ENCODE measurements around the gene NAALADL2. TPM values are rescaled to one million over a fixed set of nuclear protein-coding genes. Genes with fewer than 3 reads are reported as not detected.
"Not testable (repeated sequence)": the region's sequence is repeated elsewhere in the genome, so short reads cannot be mapped to it uniquely, and the experiment has no call there.

Gene NAALADL2
- total and polyA plus RNA-seq, 2 of the 8 experiments (the other 6 are each of a cell fraction or from before 2014, with no cell fraction given) = 0.12 to 0.22 TPM

DNA sequence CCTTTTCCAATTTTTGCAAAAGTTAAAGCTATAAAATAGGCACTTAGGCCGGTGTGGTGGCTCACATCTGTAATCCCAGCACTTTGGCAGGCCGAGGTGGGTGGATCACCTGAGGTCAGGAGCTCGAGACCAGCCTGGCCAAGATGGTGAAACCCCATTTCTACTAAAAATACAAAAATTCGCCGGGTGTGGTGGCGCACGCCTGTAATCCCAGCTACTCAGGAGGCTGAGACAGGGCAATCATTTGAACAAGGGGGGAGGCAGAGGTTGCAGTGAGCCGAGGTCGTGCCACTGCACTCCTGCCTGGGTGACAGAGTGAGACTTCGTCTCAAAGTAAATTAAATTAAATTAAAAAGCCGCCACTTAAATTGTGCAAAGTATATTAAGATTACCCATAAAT lies 412.3 kb downstream of the NAALADL2 start:
- H2BK120ac ChIP-seq (replicated peaks; ENCODE audit: low read depth, low read length); H3K27ac ChIP-seq (ENCODE audit: low read depth, low read length); H3K4me2 ChIP-seq (ENCODE audit: insufficient read depth in 1 of 2, low read depth in 2 of 2, low read length in 2 of 2); H3K18ac ChIP-seq (ENCODE audit: extremely low read depth, low read length); H2AFZ ChIP-seq (ENCODE audit: low read length); H3K79me1 ChIP-seq (ENCODE audit: low read depth, low read length); CTCF ChIA-PET (ENCODE audit: partially characterized antibody); H2AK5ac ChIP-seq (ENCODE audit: low read depth, low read length); H2BK20ac ChIP-seq (ENCODE audit: low read length); H3K4ac ChIP-seq (replicated peaks; ENCODE audit: insufficient read length, low read depth, low read length); H4K20me1 ChIP-seq (replicated peaks in 1 of 2; ENCODE audit: control insufficient read depth in 1 of 2, insufficient read depth in 2 of 2, low read length in 2 of 2); H2BK15ac ChIP-seq (ENCODE audit: low read length); H3K9me3 ChIP-seq (ENCODE audit: insufficient read depth in 2 of 2, low read depth in 1 of 2, low read length in 1 of 2); H3K27me3 ChIP-seq (replicated peaks in 1 of 4; ENCODE audit: control insufficient read depth in 3 of 4, extremely low read depth in 1 of 4, insufficient read depth in 3 of 4, low read length in 3 of 4); H3K23ac ChIP-seq (ENCODE audit: insufficient read length); H4K8ac ChIP-seq (ENCODE audit: extremely low read depth, insufficient read depth, low read length); H3K14ac ChIP-seq (ENCODE audit: insufficient read length); DNase-seq (ENCODE audit: low read depth in 1 of 2, low spot score in 2 of 2); H3K56ac ChIP-seq (replicated peaks; ENCODE audit: insufficient read length, low read depth, low read length); H4K5ac ChIP-seq (ENCODE audit: insufficient read length, low read depth, low read length); FAIRE-seq; H3K4me3 ChIP-seq (ENCODE audit: extremely low read depth in 1 of 4, insufficient read depth in 2 of 4, low read depth in 3 of 4, low read length in 4 of 4); H2BK12ac ChIP-seq (ENCODE audit: low read depth, low read length); H2BK5ac ChIP-seq (ENCODE audit: low read depth, low read length); H3K4me1 ChIP-seq (replicated peaks in 1 of 4; ENCODE audit: control insufficient read depth in 3 of 4, insufficient read depth in 4 of 4, low read length in 3 of 4); H3K79me2 ChIP-seq (ENCODE audit: control insufficient read depth in 1 of 2, insufficient read depth in 2 of 2, low read length in 2 of 2); H4K91ac ChIP-seq (replicated peaks; ENCODE audit: insufficient read length, low read length); H3K23me2 ChIP-seq (ENCODE audit: low read depth, low read length); POLR2A ChIA-PET (ENCODE audit: partially characterized antibody); H3K36me3 ChIP-seq (ENCODE audit: control insufficient read depth in 2 of 4, insufficient read depth in 4 of 4, low read length in 3 of 4); H3K9ac ChIP-seq (replicated peaks in 1 of 4; ENCODE audit: extremely low read depth in 1 of 4, low read depth in 3 of 4, low read length in 3 of 4): not testable (repeated sequence)
- 96% methylated on average over 11 of the region's 11 CpGs; no CpG with 5 or more reads in 1 of the 2 experiments for WGBS, 2 experiments (ENCODE audit: extremely low coverage in 1 of 2, insufficient coverage in 1 of 2, insufficient read length in 1 of 2, insufficient replicate concordance in 2 of 2, low coverage in 1 of 2, low lambda C conversion rate in 2 of 2, missing lambda C conversion rate in 1 of 2)
